HT-29 (cell line): ENCODE measurements around the gene TRMT2A. TPM values are rescaled to one million over a fixed set of nuclear protein-coding genes. Genes with fewer than 3 reads are reported as not detected.

Experiments
- DNase-seq: peaks from one replicate; pipeline ENCODE4 v3.0.0-alpha.2; 2015; ENCODE audit warnings: low spot score
- total RNA-seq: library from RNA; depleted of rRNA; stranded (reverse); fragments of >200 nt; shearing (Covaris generic); gene quantifications from 2 replicates; pipeline ENCODE4 v1.2.3, GENCODE V29; 2014

TRMT2A gene
- total RNA-seq, 1 experiment from 2014 or later, result 278 TPM

DNA sequence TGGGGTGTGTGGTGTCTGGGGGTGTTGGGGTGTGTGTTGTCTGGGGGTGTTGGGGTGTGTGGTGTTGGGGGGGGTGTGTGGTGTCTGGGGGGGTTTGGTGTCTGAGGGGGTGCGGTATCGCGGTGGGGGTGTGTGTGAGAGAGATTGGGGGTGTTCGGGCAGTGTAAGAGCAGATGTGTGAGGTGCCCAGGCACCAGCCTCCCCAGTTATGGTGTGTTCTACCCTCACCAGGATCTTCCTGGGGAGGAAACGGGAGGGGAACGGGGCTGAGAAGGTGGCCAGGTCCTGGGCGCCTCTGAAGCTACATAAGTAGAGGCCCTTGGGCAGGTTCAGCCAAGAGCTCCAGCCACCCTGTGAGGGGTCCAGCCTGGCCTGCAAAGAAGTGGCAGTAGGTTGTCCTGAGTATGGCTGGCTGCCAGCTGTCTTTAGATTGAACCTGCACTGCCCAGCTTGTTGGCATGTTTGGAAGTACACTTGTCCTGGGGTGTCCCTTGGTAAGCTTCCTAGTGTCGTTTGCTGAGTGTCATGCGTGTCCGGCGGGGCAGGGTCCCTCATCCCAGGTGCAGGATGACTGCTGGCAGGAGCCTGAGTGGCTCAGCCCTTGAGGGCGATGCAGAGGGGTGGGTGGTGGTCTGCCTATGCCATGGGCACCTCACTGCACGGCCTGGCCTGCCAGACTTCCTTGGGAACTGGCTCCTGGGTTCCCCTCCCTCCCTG lies 6.5 kb upstream of the TRMT2A start:
- DNase-seq, result no peak

GRCh38 chr22:20121856-20122415 lies 4.9 kb upstream of the TRMT2A start:
- DNase-seq, result no peak

DNA sequence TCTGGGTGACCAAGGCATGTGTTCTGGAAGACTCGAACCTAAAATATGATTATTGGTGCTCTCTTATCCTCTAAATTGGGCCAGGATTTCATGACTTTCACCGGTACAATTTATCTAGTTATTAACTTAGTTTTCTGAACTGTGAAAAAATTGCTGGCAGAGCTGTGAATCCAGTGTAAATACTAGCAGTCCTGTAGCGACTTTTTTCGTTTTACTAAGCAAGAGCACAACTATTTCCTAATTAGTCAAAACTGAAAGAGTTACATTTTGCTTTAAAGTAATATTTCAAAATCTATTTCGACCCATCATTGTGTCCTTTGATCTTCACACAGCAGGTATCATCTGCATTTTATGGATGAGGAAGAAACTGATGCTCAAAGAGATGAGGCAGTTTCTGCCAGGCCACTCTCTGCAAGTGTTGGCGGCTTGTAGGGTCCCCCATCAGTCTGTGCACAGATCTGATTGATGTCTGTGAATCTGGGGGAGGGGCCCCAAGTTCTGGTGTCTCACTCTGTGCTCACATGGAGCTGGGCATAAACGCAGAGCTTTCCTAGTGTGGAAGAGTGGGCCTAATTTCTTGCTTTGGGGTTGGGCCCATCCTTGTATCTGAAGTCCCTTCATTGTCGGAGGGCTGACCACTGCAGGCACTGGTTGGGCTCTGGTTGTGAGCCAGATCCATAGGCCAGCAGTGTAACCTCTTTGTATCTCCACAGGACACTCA lies 1.4 kb upstream of the TRMT2A start:
- DNase-seq, result peak; percentile 31

DNA sequence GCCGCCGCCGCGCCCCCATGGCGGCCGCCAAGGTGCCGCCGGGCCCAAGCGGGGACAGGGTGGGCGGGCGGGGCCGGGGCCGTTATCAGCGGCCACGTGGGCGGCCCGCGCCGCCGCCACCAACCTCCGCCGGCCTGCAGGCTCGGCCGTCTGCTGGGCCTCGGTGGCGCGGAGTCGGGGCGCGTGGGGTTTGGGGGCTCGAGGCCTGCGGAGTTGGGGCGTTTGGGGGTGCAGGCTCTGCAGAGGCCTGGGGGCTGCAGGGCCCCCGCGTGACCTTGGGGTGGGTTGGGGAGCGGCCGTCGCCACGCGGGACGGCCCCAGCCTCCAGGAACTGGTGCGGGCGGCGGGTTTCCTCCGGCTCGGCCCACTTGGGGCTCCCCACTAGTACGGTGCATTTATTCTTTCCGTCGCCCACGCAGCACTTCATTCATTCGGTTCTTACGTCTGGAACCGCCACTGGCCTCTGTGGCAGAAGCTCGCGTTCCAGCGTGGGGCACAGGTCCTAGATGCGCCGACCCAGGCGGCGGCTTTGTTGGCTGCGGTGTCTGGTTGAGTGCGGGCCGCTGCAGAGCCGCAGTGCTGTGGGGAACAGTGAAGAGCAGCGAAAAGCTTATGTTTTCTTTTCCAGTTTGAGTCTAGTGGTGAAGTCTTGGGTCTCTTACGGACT lies 740 bp upstream of the TRMT2A start:
- peak; percentile 73 for DNase-seq

- DNase-seq, result no peak
These were observed 563 bp downstream of the TRMT2A start for GRCh38 chr22:20116376-20116950.

GRCh38 chr22:20115691-20116375 lies 1.2 kb downstream of the TRMT2A start, which contains the start of gene RANBP1:
RANBP1 (plus strand) TSS chr22:20116104; CDS start chr22:20116185, 81 bp downstream.
- DNase-seq, result no peak

GRCh38 chr22:20114506-20115475 lies 2.2 kb downstream of the TRMT2A start:
- DNase-seq, result no peak

GRCh38 chr22:20113551-20114310 lies 3.3 kb downstream of the TRMT2A start:
- DNase-seq, result no peak

DNA sequence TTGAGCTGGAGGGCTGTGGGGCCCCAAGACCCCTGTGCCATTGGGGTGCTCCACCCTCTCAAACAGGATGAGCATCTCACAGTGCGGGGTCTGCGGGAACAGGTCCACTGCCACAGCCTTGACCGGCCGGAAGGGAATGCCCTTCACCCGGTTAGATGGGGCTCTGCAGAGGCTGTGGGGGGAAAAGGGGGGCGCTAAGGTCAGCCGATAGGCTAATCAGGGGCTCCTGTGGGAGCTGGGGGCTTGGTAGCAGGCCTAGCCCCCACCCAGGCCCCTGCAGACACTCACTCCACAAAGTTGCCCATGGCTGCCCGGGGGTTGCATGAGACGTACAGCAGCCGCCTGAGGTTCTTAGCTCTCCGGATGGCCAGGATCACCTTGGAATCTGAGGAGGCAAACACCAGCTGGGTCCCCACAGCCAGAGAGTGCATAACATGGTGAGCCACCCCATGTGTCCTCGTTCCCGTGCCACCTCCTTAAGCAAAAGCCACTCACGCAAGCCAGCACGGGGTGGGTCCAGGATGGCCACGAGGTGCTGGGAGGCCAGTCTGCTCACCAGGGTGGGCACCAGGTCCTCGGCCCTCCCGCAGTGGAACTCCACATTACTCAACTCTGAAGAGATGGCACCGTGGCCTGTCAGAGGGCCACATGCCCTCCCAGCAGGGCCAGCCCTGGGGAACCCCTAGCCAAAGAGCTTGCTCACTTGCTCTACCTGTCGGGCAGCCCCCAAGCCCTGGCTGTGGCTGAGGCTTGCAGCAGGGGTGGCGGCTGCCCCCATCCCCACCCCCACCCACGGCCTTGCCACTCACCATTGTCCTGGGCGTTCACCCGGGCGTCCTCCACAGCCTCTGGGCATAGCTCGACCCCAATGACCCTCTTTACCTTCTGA lies 4.2 kb downstream of the TRMT2A start:
- no peak for DNase-seq

DNA sequence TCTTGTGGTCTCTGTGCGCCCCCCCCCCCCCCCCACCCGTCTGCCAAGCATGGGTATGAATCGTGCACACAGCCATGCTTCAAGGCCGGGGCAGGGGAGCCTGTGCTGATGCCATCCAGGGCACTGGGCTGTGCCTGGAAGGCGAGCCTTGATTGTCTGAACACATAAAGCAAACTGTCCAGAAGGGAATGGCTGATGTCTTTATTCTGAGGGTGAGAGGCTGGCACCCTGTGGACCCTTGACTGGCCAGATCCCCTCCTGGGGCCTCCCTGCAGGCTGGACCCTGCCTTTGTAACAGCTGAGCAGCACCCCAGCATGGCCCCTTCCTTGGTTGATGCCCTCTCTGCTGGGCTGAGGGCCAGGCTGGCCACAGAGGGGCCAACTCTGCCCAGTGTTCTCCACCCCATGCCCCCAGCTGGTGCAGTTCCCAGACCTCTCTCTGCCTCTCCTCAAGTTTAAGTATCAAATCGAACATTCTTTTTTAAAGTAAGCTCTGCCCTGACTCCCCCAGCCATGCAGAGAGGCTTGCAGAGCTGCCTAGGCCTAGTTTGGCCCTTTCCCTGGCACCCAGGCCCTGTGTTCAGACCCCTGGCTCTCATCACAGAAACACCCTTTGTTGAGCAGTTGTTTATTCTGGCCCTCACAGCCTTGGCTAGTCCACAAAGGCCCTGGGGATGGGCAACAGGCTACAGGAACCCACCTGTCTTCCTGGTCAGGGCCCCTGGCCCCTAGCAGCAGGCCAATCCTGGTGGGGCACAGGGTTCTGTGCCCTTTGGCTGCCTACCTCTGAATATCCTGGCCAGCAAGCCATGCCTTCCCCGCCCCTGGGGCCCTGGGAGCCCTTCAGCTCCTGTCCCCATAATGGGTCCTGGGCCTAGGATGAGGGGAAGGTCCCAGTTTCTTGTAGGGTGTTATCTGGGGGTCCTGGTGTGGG lies 5.1 kb downstream of the TRMT2A start:
- peak; percentile 17 for DNase-seq

DNA sequence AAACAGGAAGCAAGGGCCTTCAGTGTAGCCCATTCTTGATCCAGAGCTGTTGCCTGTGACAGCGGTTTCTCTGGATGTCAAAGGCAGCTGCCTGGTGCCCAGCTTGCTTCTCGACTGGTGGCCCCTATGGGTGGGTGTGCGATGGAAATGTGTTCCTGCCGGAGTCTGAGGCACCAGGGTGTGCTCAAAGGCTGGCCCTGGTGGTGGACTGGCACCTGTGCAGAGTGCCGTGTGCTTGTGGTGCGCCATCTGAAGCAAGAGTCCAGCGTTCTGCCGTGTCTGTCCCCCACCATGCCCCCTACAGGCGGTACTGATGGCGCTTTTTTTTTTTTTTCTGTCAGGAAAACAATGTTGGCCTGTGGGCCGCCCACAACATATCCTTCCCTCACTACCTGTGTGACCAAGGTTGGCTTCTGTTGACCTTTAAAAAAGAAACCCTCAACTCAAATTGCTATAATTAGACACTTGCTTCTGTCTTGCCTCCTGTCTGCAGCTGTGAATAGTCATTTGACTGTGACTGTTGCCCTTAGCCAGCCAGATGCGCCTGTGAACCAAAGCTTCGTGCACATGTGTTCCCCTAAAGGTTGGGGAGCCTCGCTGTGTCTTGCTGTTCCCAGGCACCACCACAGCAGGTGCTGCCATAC lies 5.9 kb downstream of the TRMT2A start:
- DNase-seq, result peak; percentile 78

- DNase-seq, result no peak
These were observed 6.6 kb downstream of the TRMT2A start for GRCh38 chr22:20110359-20110985.

DNA sequence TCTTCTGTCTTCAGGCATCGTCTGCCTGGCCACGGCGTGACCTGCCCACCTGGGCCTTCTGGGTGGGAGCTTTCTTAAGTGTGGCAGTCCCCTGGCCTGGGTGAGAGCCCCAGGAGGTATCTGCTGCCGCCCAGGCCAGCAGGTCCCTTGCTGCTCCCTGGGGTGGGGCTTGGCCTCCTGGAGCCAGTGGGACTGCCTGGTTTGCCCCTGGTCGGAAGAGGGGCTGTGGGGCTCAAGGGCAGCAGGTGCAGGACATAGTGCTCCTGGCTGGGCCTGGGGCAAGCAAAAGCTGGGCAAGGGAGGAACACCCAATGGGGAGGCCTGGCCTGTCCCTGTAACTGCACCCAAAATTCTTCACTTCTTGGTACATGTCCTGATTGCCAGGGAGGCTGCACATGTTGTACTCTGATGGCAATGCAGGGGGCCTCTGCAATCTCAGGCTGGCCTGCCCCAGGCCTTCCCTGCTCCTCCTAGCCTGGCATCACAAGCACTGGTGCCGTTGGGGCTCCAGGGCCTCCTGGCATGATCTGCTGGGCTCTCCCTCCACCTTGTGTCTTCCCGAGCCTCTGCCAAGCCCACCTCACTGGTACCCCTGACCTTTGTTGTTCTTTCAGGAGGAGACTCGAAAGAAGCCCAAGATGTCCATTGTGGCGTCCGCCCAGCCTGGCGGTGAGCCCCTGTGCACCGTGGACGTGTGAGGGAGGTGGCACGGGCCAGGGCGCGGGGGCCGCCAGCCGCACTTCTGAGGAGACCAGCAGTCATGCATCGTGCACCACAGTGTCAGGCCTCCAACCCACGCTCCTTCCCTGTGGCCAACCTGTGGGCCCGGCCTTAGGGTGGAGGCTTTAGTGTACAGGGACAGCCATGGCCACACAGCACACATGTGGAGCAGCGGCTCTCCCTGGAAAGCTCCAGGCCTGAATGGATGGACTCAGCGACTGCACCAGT lies 7.3 kb downstream of the TRMT2A start:
- no peak for DNase-seq

GRCh38 chr22:20108757-20109230 lies 8.2 kb downstream of the TRMT2A start:
- DNase-seq, result no peak
